Endodermal cell (in vitro differentiated cells): Measurements from ENCODE around the gene MTHFD2. TPM values are rescaled to one million over a fixed set of nuclear protein-coding genes. Genes with fewer than 3 reads are reported as not detected.

ENCODE experiments used
- DNase-seq: peaks from one replicate; pipeline ENCODE4 v3.0.0-alpha.2; 2017
- H3K27ac ChIP-seq: 2 replicates; pipeline ENCODE4 v1.5.1; 2013; ENCODE audit warnings: mild to moderate bottlenecking, low read depth, low read length, moderate library complexity
- H3K27me3 ChIP-seq: 2 replicates; pipeline ENCODE4 v1.6.1; 2013; ENCODE audit warnings: mild to moderate bottlenecking, low read length, moderate library complexity; ENCODE audit not compliant: insufficient read depth, control insufficient read depth, poor library complexity, severe bottlenecking
- H3K36me3 ChIP-seq: 2 replicates; pipeline ENCODE4 v1.7.0; 2013; ENCODE audit warnings: mild to moderate bottlenecking, low read length, moderate library complexity; ENCODE audit not compliant: control insufficient read depth, insufficient read depth
- H3K4me1 ChIP-seq: one replicate; pipeline ENCODE4 v1.7.0; 2013; ENCODE audit warnings: low read length; ENCODE audit not compliant: control insufficient read depth, insufficient read depth
- H3K4me3 ChIP-seq: 2 replicates; pipeline ENCODE4 v1.5.1; 2013; ENCODE audit warnings: mild to moderate bottlenecking, low read length, moderate library complexity
- H3K9ac ChIP-seq: 2 replicates; pipeline ENCODE4 v1.6.1; 2013; ENCODE audit warnings: mild to moderate bottlenecking, low read length, moderate library complexity; ENCODE audit not compliant: poor library complexity, severe bottlenecking; ENCODE audit errors: extremely low read depth
- H3K9me3 ChIP-seq: 2 replicates; pipeline ENCODE4 v1.6.1; 2013; ENCODE audit warnings: mild to moderate bottlenecking, low read length, moderate library complexity; ENCODE audit not compliant: control insufficient read depth
- H3K27ac Mint-ChIP-seq: 2 replicates; pipeline ENCODE4 v1.8.0; 2020; ENCODE audit warnings: mixed read lengths
- H3K27me3 Mint-ChIP-seq: 2 replicates; pipeline ENCODE4 v1.8.0; 2021; ENCODE audit warnings: mild to moderate bottlenecking, mixed read lengths; ENCODE audit not compliant: insufficient read depth
- H3K36me3 Mint-ChIP-seq: 2 replicates; pipeline ENCODE4 v1.8.0; 2020; ENCODE audit warnings: low read depth, mixed read lengths
- H3K4me1 Mint-ChIP-seq: 2 replicates; pipeline ENCODE4 v1.8.0; 2020; ENCODE audit warnings: mixed read lengths
- H3K4me3 Mint-ChIP-seq: 2 replicates; pipeline ENCODE4 v1.8.0; 2020; ENCODE audit warnings: mild to moderate bottlenecking, moderate library complexity, mixed read lengths
- H3K9me3 Mint-ChIP-seq: 2 replicates; pipeline ENCODE4 v1.8.0; 2020; ENCODE audit warnings: mild to moderate bottlenecking, mixed read lengths
- CTCF ChIP-seq: fragments of 200-600 bp; sonication (generic); conservative IDR thresholded peaks from 2 replicates; pipeline ENCODE4 v1.5.0; 2021; ENCODE audit warnings: antibody characterized with exemption, mild to moderate bottlenecking
- WGBS, 2 experiments: methylation state at CpG; one replicate each; pipeline versions ENCODE4 v1.1.5 to v1.1.7; 2013; ENCODE audit warnings: missing lambda C conversion rate in 2 of 2, mixed read lengths in 1 of 2; ENCODE audit not compliant: insufficient coverage in 1 of 2, insufficient read length in 1 of 2; 5-methylcytosine and 5-hydroxymethylcytosine counted together
- total RNA-seq, 2 donors: library from RNA; stranded (reverse); fragmentation: NEBNext Ultra II Directional in 1 of 2; extraction: Animal tissue kit (Norgen Biotek cat#: 25700) in 1 of 2; gene quantifications; 2 replicates in 1 of 2; 3 replicates in 1 of 2; pipeline ENCODE4 v1.2.1, GENCODE V29; 2021

Gene MTHFD2
- total RNA-seq, 2 donors from 2014 or later: 77.4 to 84.5 TPM

GRCh38 chr2:74216642-74217041, 18.2 kb downstream of the MTHFD2 start:
- Mint-ChIP-seq H3K36me3 (peaks cover 49% of the 10 kb centered on the region), H3K27me3 (no peaks in the 10 kb centered on the region), H3K4me1 (no peaks in the 10 kb centered on the region), H3K27ac (no peak overlapping the region), H3K9me3 (no peaks in the 10 kb centered on the region), H3K4me3 (no peak overlapping the region)
- H3K4me3 ChIP-seq: no peak overlapping the region
- H3K27me3 ChIP-seq: no peaks in the 10 kb centered on the region
- no peak overlapping the region for H3K27ac ChIP-seq
- no peak overlapping the region for H3K9ac ChIP-seq
- no peaks in the 10 kb centered on the region for H3K4me1 ChIP-seq
- H3K9me3 ChIP-seq: no peaks in the 10 kb centered on the region
- no peak for TF ChIP-seq CTCF
- WGBS, 2 experiments: 94 to 99% methylated on average over 2 of the region's 2 CpGs
- H3K36me3 ChIP-seq: peaks cover 74% of the 10 kb centered on the region
- peak; percentile 41 for DNase-seq

- DNase-seq: peak; percentile 34
- no peaks in the 10 kb centered on the region for H3K9me3 Mint-ChIP-seq
- H3K27me3 ChIP-seq: no peaks in the 10 kb centered on the region
- 87 to 89% methylated on average over 5 of the region's 5 CpGs for WGBS, 2 experiments
- peaks cover 53% of the 10 kb centered on the region for H3K36me3 ChIP-seq
- no peak overlapping the region for H3K27ac Mint-ChIP-seq
- no peak overlapping the region for H3K27ac ChIP-seq
- H3K27me3 Mint-ChIP-seq: no peaks in the 10 kb centered on the region
- no peaks in the 10 kb centered on the region for H3K9me3 ChIP-seq
- no peaks in the 10 kb centered on the region for H3K4me1 Mint-ChIP-seq
- no peaks in the 10 kb centered on the region for H3K4me1 ChIP-seq
- H3K36me3 Mint-ChIP-seq: peaks cover 35% of the 10 kb centered on the region
- TF ChIP-seq CTCF: no peak
- H3K4me3 Mint-ChIP-seq: no peak overlapping the region
- H3K9ac ChIP-seq: no peak overlapping the region
- no peak overlapping the region for H3K4me3 ChIP-seq
These were observed 21.6 kb downstream of the MTHFD2 start for GRCh38 chr2:74219846-74220486.

GRCh38 chr2:74221091-74221490, 22.7 kb downstream of the MTHFD2 start:
- H3K4me1 ChIP-seq: no peaks in the 10 kb centered on the region
- H3K4me3 Mint-ChIP-seq: no peak overlapping the region
- no peaks in the 10 kb centered on the region for H3K4me1 Mint-ChIP-seq
- H3K9me3 Mint-ChIP-seq: no peaks in the 10 kb centered on the region
- H3K9me3 ChIP-seq: no peaks in the 10 kb centered on the region
- WGBS, 2 experiments: 96% methylated on average over 3 to 6 of the region's 6 CpGs
- H3K27ac ChIP-seq: no peak overlapping the region
- H3K27me3 ChIP-seq: no peaks in the 10 kb centered on the region
- peaks cover 31% of the 10 kb centered on the region for H3K36me3 Mint-ChIP-seq
- no peaks in the 10 kb centered on the region for H3K27me3 Mint-ChIP-seq
- no peak overlapping the region for H3K27ac Mint-ChIP-seq
- H3K36me3 ChIP-seq: peaks cover 49% of the 10 kb centered on the region
- no peak overlapping the region for H3K4me3 ChIP-seq
- DNase-seq: peak; percentile 49
- H3K9ac ChIP-seq: no peak overlapping the region
- no peak for TF ChIP-seq CTCF
